ENCODE data around the gene KLHL7.

DNA sequence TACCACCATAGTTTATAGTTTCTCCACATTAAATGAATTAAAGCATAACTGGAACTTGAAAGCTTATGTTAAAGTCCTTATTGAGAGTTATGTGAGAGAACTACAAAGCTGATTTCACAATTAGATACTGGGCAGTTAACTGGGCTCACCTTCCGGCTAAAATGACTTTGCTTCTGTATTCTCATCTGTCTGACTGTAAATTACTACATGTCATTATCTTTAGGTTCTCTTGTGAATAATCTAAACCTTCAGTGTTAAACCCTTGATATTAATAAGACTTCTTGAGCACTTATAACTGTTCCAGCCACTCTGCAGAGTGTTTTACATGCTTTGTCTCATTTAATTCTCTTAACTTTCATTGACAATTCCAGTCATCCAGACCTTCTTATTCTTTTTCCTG lies 3.9 kb downstream of the KLHL7 start:
- TF ChIP-seq, protein P1, sequence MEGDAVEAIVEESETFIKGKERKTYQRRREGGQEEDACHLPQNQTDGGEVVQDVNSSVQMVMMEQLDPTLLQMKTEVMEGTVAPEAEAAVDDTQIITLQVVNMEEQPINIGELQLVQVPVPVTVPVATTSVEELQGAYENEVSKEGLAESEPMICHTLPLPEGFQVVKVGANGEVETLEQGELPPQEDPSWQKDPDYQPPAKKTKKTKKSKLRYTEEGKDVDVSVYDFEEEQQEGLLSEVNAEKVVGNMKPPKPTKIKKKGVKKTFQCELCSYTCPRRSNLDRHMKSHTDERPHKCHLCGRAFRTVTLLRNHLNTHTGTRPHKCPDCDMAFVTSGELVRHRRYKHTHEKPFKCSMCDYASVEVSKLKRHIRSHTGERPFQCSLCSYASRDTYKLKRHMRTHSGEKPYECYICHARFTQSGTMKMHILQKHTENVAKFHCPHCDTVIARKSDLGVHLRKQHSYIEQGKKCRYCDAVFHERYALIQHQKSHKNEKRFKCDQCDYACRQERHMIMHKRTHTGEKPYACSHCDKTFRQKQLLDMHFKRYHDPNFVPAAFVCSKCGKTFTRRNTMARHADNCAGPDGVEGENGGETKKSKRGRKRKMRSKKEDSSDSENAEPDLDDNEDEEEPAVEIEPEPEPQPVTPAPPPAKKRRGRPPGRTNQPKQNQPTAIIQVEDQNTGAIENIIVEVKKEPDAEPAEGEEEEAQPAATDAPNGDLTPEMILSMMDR (IDR thresholded peaks at IDR 0.05; ENCODE audit: extremely low read depth in 1 of 2, insufficient read depth in 1 of 2, low read depth in 1 of 2, low read length in 2 of 2): no peak
- TF ChIP-seq EZH2 (IDR thresholded peaks at IDR 0.05; ENCODE audit: borderline replicate concordance, low read depth, low read length, severe bottlenecking): no peak
- TF ChIP-seq, protein P2, sequence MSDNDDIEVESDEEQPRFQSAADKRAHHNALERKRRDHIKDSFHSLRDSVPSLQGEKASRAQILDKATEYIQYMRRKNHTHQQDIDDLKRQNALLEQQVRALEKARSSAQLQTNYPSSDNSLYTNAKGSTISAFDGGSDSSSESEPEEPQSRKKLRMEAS (IDR thresholded peaks at IDR 0.05; ENCODE audit: insufficient read depth, insufficient read length): no peak
- no peak for TF ChIP-seq POLR2A (IDR thresholded peaks at IDR 0.05; ENCODE audit: low read depth, low read length)
- no peak for TF ChIP-seq POLR2AphosphoS5 (IDR thresholded peaks at IDR 0.05; ENCODE audit: insufficient read depth, low read depth, low read length)
- no peak for TF ChIP-seq MYC (IDR thresholded peaks at IDR 0.05; ENCODE audit: low read depth, low read length)
- no peak for TF ChIP-seq JUN (IDR thresholded peaks at IDR 0.05; ENCODE audit: borderline replicate concordance, insufficient read depth, insufficient read length, low read depth)
